Activated CD8-positive, alpha-beta memory T cell treated with anti-CD3 and anti-CD28 coated beads, Interleukin-2, amount 50 U/mL, for 24 hours (primary cell): ENCODE data around the gene SLN.

Experiments
- DNase-seq: peaks from one replicate; pipeline ENCODE4 v3.0.0-alpha.2; 2020; ENCODE audit errors: extremely low read depth

The SLN gene

DNA sequence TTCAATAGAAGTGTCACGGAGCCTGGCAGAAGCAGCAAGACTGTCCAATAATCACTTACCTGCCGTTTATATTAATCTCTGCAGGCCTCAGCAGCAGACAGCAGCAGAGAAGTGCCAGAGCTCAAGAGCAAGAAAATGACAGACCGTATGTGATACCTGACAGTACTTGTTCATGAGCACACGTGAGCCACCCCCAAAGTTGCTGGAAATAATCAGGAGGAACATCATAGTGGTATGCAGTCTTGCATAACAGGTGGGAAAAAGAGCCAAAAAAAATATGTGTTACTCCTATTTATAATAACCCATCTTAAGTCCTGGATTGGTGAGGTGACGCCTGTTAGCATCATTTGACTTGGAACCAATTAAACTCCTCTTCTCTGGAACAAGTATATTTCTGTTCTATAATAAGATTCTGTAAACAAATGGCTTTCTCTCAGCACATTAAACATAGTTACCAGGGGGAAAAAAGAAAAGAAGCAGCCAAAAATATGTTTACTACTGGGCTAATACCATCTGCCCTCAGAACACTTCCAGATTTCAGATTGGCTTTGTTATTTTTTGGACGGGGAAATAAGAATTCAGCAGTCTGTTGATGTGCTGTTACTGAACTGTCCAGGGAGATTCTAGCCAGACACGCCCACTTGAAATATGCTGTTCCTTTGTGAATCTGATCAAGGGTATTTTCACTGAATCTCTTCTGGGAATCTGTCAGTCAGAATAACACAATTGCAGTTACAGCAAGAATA is 7.9 kb upstream of the SLN start:
- DNase-seq: no peak

DNA sequence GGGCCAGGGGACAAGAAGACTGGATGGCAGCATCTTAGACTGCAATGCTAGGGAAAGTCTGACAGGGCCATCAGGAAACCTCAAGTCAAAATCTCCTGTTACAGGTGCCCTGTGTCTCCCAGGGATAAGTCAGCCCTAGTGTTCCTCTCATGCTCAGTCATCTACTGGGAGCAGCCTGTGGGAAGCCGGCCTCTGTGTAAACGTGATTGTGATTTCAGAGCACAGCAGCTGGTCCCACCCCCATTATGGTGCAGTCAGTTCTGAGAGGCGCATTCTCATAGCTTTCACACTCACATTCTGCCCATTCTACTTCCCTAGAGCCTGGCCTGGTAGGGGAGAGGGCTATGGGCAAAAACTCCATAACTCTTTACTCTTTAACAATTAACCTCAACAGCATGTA is 7.2 kb upstream of the SLN start:
- no peak for DNase-seq

- no peak for DNase-seq
Observed at GRCh38 chr11:107716884-107717532, 5.2 kb upstream of the SLN start.

- DNase-seq: no peak
Observed at GRCh38 chr11:107713009-107713408, 1.2 kb upstream of the SLN start.

DNA sequence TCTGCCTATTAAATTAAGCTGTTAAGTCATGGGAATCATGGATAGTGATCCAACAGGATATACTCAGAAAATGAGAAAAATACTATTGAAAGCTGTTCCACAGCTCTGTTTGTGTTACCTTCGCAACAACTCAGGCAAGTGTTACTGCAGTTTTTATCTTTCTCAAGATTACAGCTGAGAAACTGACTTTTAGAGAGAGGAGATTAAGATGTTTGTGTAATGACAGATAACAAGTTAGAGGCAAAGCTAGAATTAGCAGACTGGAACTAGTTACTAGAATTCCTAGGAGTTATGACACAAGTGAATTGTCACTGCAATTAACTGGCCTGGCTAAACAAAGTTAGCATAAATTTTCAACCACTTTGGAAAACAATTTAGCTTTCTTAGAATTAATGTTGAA is 1.6 kb downstream of the SLN start:
- no peak for DNase-seq

- no peak for DNase-seq
Observed at GRCh38 chr11:107708792-107709191, 3.1 kb downstream of the SLN start.

GRCh38 chr11:107707807-107708206 is 4.0 kb downstream of the SLN start:
- DNase-seq: no peak

DNA sequence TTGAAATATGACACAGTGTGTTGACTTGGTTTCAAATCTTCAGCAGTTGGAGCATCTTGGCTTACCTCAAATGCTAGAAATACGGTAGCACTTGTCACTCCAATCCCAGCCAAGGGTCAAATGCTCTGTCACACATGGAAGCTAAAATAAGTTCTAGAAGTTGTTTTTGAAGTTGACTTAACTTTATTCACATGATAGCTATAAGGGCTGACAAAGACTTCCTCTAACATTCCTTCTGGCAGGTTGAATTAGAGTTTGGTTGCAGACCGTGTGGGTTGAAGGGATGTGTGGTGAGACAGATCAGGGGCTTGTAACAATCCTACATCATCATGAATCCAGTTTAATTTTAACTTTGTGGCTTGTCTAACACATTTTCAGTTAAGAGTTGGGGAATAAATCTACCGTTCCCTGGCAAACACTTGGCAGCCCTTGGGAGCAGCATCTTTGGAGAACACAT is 4.6 kb downstream of the SLN start:
- no peak for DNase-seq

GRCh38 chr11:107706531-107706930 is 5.3 kb downstream of the SLN start:
- no peak for DNase-seq

GRCh38 chr11:107705027-107705426 is 6.8 kb downstream of the SLN start:
- no peak for DNase-seq

GRCh38 chr11:107704451-107704850 is 7.4 kb downstream of the SLN start:
- no peak for DNase-seq

DNA sequence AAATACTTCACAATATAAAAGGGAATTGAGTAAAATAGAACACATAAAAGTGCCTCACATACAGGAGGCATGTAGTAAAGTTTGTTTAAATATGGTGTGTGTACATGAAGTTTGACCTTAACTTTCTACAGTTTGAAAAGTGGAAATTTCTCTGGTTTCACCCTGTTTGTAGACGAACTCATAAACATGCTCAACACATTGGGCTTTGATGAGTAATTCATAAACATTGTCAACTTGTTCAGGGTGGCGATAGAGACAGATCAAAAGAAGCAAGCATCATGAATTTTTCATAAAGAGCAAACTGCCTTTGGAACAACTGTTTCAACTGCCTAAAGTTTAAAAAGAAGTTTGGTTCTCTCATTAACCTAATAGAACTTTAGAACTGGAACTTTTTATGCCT is 9.1 kb downstream of the SLN start:
- no peak for DNase-seq

DNA sequence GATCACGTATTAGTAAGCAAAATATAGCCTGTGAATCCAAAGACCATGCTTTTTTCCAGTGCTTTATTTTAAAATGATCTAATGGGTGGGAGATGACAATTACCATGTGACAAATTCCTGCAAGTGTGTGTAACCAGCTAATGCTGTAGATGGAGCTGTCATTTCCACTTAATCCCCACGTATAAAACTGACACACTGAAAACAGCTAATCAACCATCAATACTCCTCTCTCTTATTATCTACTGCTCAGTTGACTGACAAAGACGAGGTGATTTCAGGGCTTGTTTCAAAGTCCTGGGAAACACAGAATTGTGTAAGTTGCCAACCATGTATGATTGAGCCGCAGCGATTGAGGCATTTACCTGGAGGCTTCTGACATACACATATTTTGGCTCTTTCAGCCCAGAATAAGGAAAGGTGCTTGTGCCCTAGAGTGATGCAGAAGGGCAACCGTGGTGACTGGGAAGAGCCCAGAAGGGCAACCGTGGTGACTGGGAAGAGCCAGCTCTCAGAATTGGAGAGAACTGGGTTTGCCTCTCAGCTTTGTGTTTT is 9.7 kb downstream of the SLN start:
- DNase-seq: no peak

GRCh38 chr11:107699371-107700285 is 12.2 kb downstream of the SLN start:
- no peak for DNase-seq

- no peak for DNase-seq
Observed at GRCh38 chr11:107697291-107697690, 14.6 kb downstream of the SLN start.

- no peak for DNase-seq
Observed at GRCh38 chr11:107696140-107696539, 15.7 kb downstream of the SLN start.

- no peak for DNase-seq
Observed at GRCh38 chr11:107695446-107695845, 16.4 kb downstream of the SLN start.

DNA sequence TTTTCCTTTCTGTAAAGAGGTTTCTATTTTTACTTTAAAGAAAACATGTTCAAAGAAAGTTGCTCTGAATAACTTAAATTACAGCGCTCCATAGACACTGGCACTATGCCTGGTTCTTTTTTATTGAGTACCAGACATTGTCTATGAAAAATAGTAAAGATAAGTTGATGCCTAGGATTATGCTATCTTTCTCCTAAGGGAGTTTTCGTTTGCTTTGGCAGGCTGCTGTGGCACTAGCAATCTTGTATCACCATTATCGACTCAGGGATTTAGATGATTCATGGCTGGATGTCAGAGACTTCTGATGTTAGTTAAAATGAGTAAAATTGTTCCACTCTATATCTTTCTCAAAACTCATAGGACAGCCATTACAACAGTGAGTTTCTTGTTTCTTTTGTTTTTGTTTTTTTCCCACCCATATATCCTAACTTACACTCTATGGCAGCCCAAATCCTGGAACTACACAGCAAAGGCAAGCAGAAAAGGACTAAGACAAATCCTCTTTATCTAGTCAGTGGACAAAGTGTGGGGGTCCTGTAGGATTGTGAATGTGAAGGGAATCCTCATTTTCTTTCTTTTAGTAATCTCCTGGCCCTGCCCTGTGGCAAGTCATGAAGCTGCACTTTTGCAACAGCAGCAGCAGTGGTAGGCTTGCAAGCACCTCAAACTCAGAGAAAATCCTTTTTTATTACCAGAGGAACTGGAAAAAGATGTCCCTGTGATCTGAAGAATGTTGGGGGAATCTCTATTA is 20.7 kb downstream of the SLN start:
- DNase-seq: no peak

DNA sequence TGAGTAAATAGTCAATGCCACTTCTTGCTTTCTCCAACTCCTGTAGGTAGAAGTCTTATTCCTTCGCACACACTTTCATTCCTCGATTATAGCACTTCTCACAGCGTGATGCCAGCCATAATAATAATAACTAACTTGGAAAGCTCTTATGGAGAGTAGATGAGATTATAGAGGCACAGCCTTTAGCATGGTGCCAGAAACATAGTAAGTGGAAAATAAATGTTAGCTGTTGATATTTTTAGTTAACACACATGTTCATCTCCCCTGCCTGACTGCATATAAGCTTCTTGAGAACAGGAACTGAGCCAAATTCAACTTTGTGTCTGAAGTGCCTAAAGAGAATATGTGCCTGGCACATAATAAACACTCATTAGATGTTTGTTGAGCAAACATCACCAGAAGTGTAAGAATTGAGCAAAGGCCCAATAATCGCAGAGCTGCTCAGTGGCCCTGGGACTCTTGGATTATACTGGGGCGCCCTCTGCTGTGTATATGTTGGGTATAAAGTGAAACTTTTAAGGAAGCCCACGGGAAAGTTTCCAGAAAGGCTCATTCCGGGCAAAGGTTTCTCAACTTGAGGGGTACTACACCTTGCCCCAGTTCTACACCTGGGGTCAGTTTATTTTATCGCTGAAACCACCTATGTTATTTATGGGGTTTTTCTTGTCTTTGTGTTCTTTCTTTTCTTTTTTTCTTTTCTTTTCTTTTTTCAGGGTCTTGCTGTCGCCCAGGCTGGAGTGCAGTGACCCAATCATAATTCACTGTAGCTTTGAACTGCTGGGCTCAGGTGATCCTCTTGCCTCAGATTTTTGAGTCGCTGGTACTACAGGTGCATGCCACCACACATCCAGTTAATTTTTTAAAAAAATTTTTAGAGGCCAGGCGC is 22.3 kb downstream of the SLN start:
- DNase-seq: peak; percentile 23

- DNase-seq: no peak
Observed at GRCh38 chr11:107688322-107688918, 23.4 kb downstream of the SLN start.
